ENCODE data around the gene ZMYND10. TPM values are rescaled to one million over a fixed set of nuclear protein-coding genes. Genes with fewer than 3 reads are reported as not detected.

The ZMYND10 gene
- total and polyA plus RNA-seq, 8 donors: 1.6 to 25.5 (median 17.2) TPM

DNA sequence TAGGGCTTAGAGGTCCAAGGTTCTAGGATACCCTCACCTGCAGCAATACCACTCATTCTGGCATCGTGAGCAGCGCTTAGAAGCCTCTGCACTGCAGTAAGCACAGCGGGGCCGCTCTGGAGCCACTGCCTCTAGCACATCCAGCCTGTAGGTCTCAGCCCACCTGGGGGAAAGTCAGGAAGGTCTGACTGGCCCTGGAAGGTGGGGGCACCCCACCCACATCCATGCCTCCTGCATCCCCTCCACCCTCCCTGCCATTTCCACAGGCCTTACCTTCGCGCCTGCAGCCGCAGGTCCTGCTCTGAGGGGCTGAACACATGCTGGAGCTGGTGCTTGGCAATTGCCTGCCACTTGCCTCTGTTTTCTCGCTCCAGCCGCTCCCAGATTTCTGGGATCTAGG is 4.0 kb downstream of the ZMYND10 start:
- peaks cover 22 to 65% of the 10 kb centered on the region in 2 donors for H3K4me1 ChIP-seq
- peak overlapping the region; percentile 59 to 81 for H3K4me3 ChIP-seq
- no peaks in the 10 kb centered on the region for H3K27me3 ChIP-seq
- no peak for TF ChIP-seq CTCF (IDR thresholded peaks at IDR 0.05)
- intact Hi-C loops (cut with DNase I): no loop called here
- no peak for ATAC-seq
- peak in 1 of 4 donors; percentile 75 for DNase-seq
- peak overlapping the region; percentile 94 to 98 for H3K27ac ChIP-seq
- no peaks in the 10 kb centered on the region for H3K9me3 ChIP-seq
- H3K36me3 ChIP-seq: no peaks in the 10 kb centered on the region

GRCh38 chr3:50340448-50341329 is 4.8 kb downstream of the ZMYND10 start, which contains the start of gene RASSF1:
RASSF1 (minus strand) TSS chr3:50340836; CDS start chr3:50340805, 31 bp downstream.
- no peak for TF ChIP-seq CTCF (IDR thresholded peaks at IDR 0.05)
- peak; percentile 47 to 95 (median 80) for DNase-seq
- H3K27ac ChIP-seq: peak within 1 kb of the TSS; percentile 94 to 98
- H3K4me3 ChIP-seq: peak within 1 kb of the TSS; percentile 59 to 81
- H3K9me3 ChIP-seq: no peaks in the 10 kb centered on the region
- H3K36me3 ChIP-seq: no peaks in the 10 kb centered on the region
- intact Hi-C loops (cut with DNase I): no loop called here
- ATAC-seq: peak; percentile 58
- H3K27me3 ChIP-seq: no peaks in the 10 kb centered on the region
- H3K4me1 ChIP-seq: peaks cover 29 to 65% of the 10 kb centered on the region in 2 donors

- TF ChIP-seq CTCF (IDR thresholded peaks at IDR 0.05): no peak
- ATAC-seq: no peak
- no peaks in the 10 kb centered on the region for H3K27me3 ChIP-seq
- no peaks in the 10 kb centered on the region for H3K36me3 ChIP-seq
- intact Hi-C loops (cut with DNase I): no loop called here
- H3K27ac ChIP-seq: peak overlapping the region; percentile 94 to 98
- H3K4me3 ChIP-seq: peak overlapping the region; percentile 59 to 81
- peaks cover 29 to 65% of the 10 kb centered on the region in 2 donors for H3K4me1 ChIP-seq
- no peaks in the 10 kb centered on the region for H3K9me3 ChIP-seq
- DNase-seq: no peak
Measured at GRCh38 chr3:50340147-50340447, 5.4 kb downstream of the ZMYND10 start.

GRCh38 chr3:50339485-50340146 is 5.9 kb downstream of the ZMYND10 start:
- H3K9me3 ChIP-seq: no peaks in the 10 kb centered on the region
- H3K36me3 ChIP-seq: no peaks in the 10 kb centered on the region
- intact Hi-C loops (cut with DNase I): no loop called here
- peak overlapping the region; percentile 94 to 98 for H3K27ac ChIP-seq
- DNase-seq: no peak
- TF ChIP-seq CTCF (IDR thresholded peaks at IDR 0.05): no peak
- H3K4me1 ChIP-seq: peaks cover 28 to 66% of the 10 kb centered on the region in 2 donors
- no peaks in the 10 kb centered on the region for H3K27me3 ChIP-seq
- no peak for ATAC-seq
- H3K4me3 ChIP-seq: peak overlapping the region; percentile 59 to 81

- ATAC-seq: no peak
- intact Hi-C loops (cut with DNase I): no loop called here
- Histone ChIP-seq H3K4me1 (peaks cover 35 to 73% of the 10 kb centered on the region in 2 donors), H3K4me3 (peak overlapping the region in 1 of 2 donors; percentile 81), H3K27me3 (no peaks in the 10 kb centered on the region), H3K9me3 (no peaks in the 10 kb centered on the region), H3K27ac (peak overlapping the region; percentile 94 to 98), H3K36me3 (no peaks in the 10 kb centered on the region)
- TF ChIP-seq CTCF (IDR thresholded peaks at IDR 0.05): no peak
- no peak for DNase-seq
Measured at GRCh38 chr3:50338965-50339364, 6.6 kb downstream of the ZMYND10 start.

All from left lung (tissue), 10 donors.